Endothelial cell (in vitro differentiated cells): ENCODE measurements around the gene CMIP. TPM values are rescaled to one million over a fixed set of nuclear protein-coding genes. Genes with fewer than 3 reads are reported as not detected.

Source experiments
- DNase-seq: peaks from one replicate; pipeline ENCODE4 v3.0.0; 2021; ENCODE audit warnings: low spot score
- H3K27ac Mint-ChIP-seq: one replicate; pipeline ENCODE4 v1.8.0; 2021; ENCODE audit warnings: mixed read lengths, inconsistent platforms; ENCODE audit not compliant: unreplicated experiment
- H3K27me3 Mint-ChIP-seq: one replicate; pipeline ENCODE4 v1.8.0; 2021; ENCODE audit warnings: mild to moderate bottlenecking, moderate library complexity, mixed read lengths, inconsistent platforms; ENCODE audit not compliant: unreplicated experiment
- H3K36me3 Mint-ChIP-seq: one replicate; pipeline ENCODE4 v1.8.0; 2021; ENCODE audit warnings: mild to moderate bottlenecking, low read depth, mixed read lengths, inconsistent platforms; ENCODE audit not compliant: unreplicated experiment
- H3K4me1 Mint-ChIP-seq: one replicate; pipeline ENCODE4 v1.8.0; 2021; ENCODE audit warnings: mild to moderate bottlenecking, mixed read lengths, inconsistent platforms; ENCODE audit not compliant: unreplicated experiment
- H3K4me3 Mint-ChIP-seq: one replicate; pipeline ENCODE4 v1.8.0; 2021; ENCODE audit warnings: mild to moderate bottlenecking, mixed read lengths, inconsistent platforms; ENCODE audit not compliant: unreplicated experiment
- H3K9me3 Mint-ChIP-seq: one replicate; pipeline ENCODE4 v1.8.0; 2021; ENCODE audit warnings: mixed read lengths, inconsistent platforms; ENCODE audit not compliant: unreplicated experiment
- total RNA-seq: library from RNA; stranded (reverse); fragmentation: NEBNext Ultra II Directional; extraction: Animal tissue kit (Norgen Biotek cat#: 25700); gene quantifications from one replicate; pipeline ENCODE4 v1.2.1, GENCODE V29; 2021; ENCODE audit not compliant: unreplicated experiment
- TF ChIP-seq, protein P1 (sequence below): fragments of 200-600 bp; sonication (generic); IDR thresholded peaks from one replicate; pipeline ENCODE4 v1.5.0; 2021; ENCODE audit warnings: antibody characterized with exemption; ENCODE audit not compliant: unreplicated experiment

CMIP gene
- total RNA-seq, 1 donor from 2014 or later = 98.9 TPM

DNA sequence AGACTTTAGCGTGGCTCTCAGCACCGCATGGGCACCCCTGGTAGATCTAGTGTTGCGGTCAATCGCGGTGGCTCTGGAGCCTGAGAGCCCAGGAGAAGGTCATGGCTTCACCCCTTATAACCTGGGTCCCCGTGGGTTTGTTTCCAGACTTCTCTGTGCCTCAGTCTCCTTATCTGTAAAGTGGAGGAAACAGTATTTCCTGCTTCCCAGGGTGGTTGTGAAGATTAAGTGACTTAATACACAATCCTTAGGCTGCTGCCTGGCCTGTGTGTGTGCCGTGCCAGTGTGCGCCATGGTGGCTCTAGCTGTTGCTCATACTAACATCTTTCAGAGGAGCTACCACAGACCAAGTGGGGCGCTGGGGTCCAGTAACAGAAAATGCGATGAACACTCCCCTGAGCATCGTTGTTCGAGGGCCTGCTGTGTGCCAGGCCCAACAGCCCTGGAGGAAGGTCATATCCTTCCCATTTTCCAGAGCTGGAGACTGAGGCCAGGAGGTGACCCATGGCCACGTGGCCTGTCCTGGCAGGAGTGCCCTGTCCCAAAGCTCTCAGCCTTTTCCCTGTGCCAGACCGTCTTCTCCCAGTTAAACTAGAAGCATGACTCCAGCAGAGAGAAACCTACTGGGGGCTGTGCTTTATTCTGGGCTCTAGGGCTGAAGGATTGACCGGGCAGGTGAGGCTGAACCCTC is 70.1 kb downstream of the CMIP start:
- Mint-ChIP-seq H3K4me3 (no peak overlapping the region), H3K36me3 (peaks cover 24% of the 10 kb centered on the region), H3K27ac (no peak overlapping the region), H3K9me3 (no peaks in the 10 kb centered on the region), H3K4me1 (peaks cover 44% of the 10 kb centered on the region), H3K27me3 (peaks cover 16% of the 10 kb centered on the region)
- TF ChIP-seq, protein P1, sequence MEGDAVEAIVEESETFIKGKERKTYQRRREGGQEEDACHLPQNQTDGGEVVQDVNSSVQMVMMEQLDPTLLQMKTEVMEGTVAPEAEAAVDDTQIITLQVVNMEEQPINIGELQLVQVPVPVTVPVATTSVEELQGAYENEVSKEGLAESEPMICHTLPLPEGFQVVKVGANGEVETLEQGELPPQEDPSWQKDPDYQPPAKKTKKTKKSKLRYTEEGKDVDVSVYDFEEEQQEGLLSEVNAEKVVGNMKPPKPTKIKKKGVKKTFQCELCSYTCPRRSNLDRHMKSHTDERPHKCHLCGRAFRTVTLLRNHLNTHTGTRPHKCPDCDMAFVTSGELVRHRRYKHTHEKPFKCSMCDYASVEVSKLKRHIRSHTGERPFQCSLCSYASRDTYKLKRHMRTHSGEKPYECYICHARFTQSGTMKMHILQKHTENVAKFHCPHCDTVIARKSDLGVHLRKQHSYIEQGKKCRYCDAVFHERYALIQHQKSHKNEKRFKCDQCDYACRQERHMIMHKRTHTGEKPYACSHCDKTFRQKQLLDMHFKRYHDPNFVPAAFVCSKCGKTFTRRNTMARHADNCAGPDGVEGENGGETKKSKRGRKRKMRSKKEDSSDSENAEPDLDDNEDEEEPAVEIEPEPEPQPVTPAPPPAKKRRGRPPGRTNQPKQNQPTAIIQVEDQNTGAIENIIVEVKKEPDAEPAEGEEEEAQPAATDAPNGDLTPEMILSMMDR = no peak
- no peak for DNase-seq

GRCh38 chr16:81515281-81515680 is 70.7 kb downstream of the CMIP start:
- Mint-ChIP-seq H3K27me3 (peaks cover 16% of the 10 kb centered on the region), H3K4me1 (peaks cover 44% of the 10 kb centered on the region), H3K9me3 (no peaks in the 10 kb centered on the region), H3K4me3 (no peak overlapping the region), H3K27ac (no peak overlapping the region), H3K36me3 (peaks cover 24% of the 10 kb centered on the region)
- DNase-seq = no peak
- TF ChIP-seq, protein P1 = no peak

GRCh38 chr16:81515721-81516120 is 71.1 kb downstream of the CMIP start:
- no peak overlapping the region for H3K4me3 Mint-ChIP-seq
- peaks cover 16% of the 10 kb centered on the region for H3K27me3 Mint-ChIP-seq
- TF ChIP-seq, protein P1 = no peak
- H3K4me1 Mint-ChIP-seq = peaks cover 44% of the 10 kb centered on the region
- H3K27ac Mint-ChIP-seq = no peak overlapping the region
- H3K9me3 Mint-ChIP-seq = no peaks in the 10 kb centered on the region
- no peak for DNase-seq
- peaks cover 24% of the 10 kb centered on the region for H3K36me3 Mint-ChIP-seq

DNA sequence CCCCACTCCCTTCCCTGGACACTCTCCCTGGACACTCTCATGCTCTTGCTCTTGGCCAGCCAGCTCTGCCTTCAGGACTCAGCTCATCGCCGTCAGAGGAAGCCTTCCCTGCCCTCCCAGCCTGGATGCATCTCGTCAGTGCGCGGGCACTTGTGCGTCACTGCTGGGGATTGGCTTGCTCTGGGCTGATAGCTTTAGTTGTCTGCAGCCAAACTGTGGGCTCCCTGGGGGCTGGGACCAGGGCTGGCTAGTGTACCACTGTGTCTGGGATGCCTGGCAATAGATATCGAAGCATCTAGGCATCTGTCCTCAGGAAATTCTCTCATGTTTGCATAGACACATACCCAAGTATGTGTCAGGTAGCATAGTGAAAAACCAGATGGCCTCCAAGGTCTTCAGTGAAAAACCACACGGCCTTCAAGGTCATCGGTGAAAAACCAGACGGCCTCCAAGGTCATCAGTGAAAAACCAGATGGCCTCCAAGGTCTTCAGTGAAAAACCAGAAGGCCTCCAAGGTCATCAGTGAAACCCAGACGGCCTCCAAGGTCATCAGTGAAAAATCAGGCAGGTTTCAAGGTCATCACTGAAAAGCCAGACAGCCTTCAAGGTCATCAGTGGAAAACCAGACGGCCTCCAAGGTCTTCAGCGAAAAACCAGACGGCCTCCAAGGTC is 72.0 kb downstream of the CMIP start:
- Mint-ChIP-seq H3K27me3 (peaks cover 16% of the 10 kb centered on the region), H3K4me3 (no peak overlapping the region), H3K4me1 (peaks cover 38% of the 10 kb centered on the region), H3K9me3 (no peaks in the 10 kb centered on the region), H3K27ac (no peak overlapping the region), H3K36me3 (peaks cover 18% of the 10 kb centered on the region)
- no peak for DNase-seq
- TF ChIP-seq, protein P1 = no peak

DNA sequence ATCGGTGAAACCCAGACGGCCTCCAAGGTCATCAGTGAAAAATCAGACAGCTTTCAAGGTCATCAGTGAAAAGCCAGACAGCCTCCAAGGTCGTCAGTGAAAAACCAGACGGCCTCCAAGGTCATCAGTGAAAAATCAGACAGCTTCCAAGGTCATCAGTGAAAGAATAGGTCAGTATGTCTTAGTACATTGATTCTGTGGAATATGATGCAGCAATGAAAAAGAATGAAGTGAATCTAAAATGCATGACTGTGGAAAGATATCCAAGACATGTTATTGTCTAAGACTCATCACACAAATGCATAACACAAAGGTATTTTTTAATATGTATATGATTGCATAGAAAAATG is 72.5 kb downstream of the CMIP start:
- no peak overlapping the region for H3K4me3 Mint-ChIP-seq
- peaks cover 35% of the 10 kb centered on the region for H3K4me1 Mint-ChIP-seq
- H3K27me3 Mint-ChIP-seq = peaks cover 16% of the 10 kb centered on the region
- H3K36me3 Mint-ChIP-seq = peaks cover 16% of the 10 kb centered on the region
- TF ChIP-seq, protein P1 = no peak
- no peak for DNase-seq
- no peak overlapping the region for H3K27ac Mint-ChIP-seq
- H3K9me3 Mint-ChIP-seq = no peaks in the 10 kb centered on the region
